Pancreas (tissue), 10 donors: ENCODE measurements around the gene PHYH. TPM values are rescaled to one million over a fixed set of nuclear protein-coding genes. Genes with fewer than 3 reads are reported as not detected.

Experiments used
- ATAC-seq, 4 donors: fragments of 200-7000 bp; cut with Tn5 transposase; one replicate each; pipeline versions ENCODE4 v1.8.0 to v1.9.1; 2020; ENCODE audit warnings: mild to moderate bottlenecking in 4 of 4, moderate library complexity in 4 of 4
- DNase-seq, 6 donors: peaks; one replicate each; pipeline ENCODE4 v3.0.0-alpha.2; 2020
- FAIRE-seq: peaks from 2 replicates; lab custom pipeline; 2012; peaks lifted over from hg19 to GRCh38; lab: Jason Lieb, UNC
- H3K27ac ChIP-seq, 4 donors: fragments of 200-600 bp; sonication (generic); 1 replicate in 3 of 4; 2 replicates in 1 of 4; pipeline versions ENCODE4 v1.5.0 to v1.8.0; 2020
- H3K27me3 ChIP-seq, 4 donors: fragments of 200-600 bp; one replicate each; pipeline ENCODE4 v1.8.0; 2021
- H3K36me3 ChIP-seq, 3 donors: fragments of 200-600 bp; sonication (generic) in 1 of 3; one replicate each; pipeline versions ENCODE4 v1.5.0 to v1.8.0; 2020 to 2021
- H3K4me1 ChIP-seq, 3 donors: fragments of 200-600 bp; one replicate each; pipeline ENCODE4 v1.8.0; 2021
- H3K4me3 ChIP-seq, 4 donors: fragments of 200-600 bp; sonication (generic) in 2 of 4; one replicate each; pipeline versions ENCODE4 v1.5.0 to v1.8.0; 2020 to 2021
- H3K9me3 ChIP-seq, 4 donors: fragments of 200-600 bp; one replicate each; pipeline ENCODE4 v1.8.0; 2021
- WGBS, 2 donors: extraction: QIAGEN DNeasy Blood & Tissue Kit; methylation state at CpG; one replicate each; pipeline ENCODE4 v1.1.7; 2013; 5-methylcytosine and 5-hydroxymethylcytosine counted together
- intact Hi-C, 3 donors: fragments of 100-400 bp; cut with DNase I; formaldehyde crosslinking; loops; one replicate each; pipeline versions ENCODE4 v1.11.1 to v1.14.2; 2022
- polyA plus RNA-seq, 2 donors: library from polyadenylated mRNA; stranded (reverse); fragments of 200-250 nt; gene quantifications; one replicate each; pipeline ENCODE4 v1.2.3, GENCODE V29; 2013
- total RNA-seq, 6 donors: library from RNA; stranded (reverse); fragmentation: NEBNext Ultra II Directional in 4 of 6; extraction: Animal tissue kit (Norgen Biotek cat#: 25700) in 4 of 6; gene quantifications; one replicate each; pipeline versions ENCODE4 v1.2.1 to v1.2.4, GENCODE V29; 2021 to 2023
- TF ChIP-seq, protein P1 (sequence below), 4 donors: fragments of 200-600 bp; sonication (generic) in 3 of 4; IDR thresholded peaks; one replicate each; pipeline versions ENCODE4 v1.5.0 to v1.8.0; 2021; ENCODE audit warnings: antibody characterized with exemption in 4 of 4
- donor health status: healthy with polysubstance abuse.
- donor health status: DM: no; HTN: no; CAD: no; lungs with moderate emphysema.
- donor health status: DM: no; HTN: no; CAD: no.
- donor health status: control.
- donor health status: control.
- donor health status: Bipolar disorder and iron deficiency.
- donor health status: DM: yes; HTN: yes; CAD: no.
- donor health status: DM: no; HTN: no; CAD: no.
- donor health status: DM: no; HTN: no; CAD: no.
- donor health status: DM: yes; HTN: yes; CAD: no.

PHYH gene
- total and polyA plus RNA-seq, 8 donors, result 13.4 to 32.0 (median 19.3) TPM

DNA sequence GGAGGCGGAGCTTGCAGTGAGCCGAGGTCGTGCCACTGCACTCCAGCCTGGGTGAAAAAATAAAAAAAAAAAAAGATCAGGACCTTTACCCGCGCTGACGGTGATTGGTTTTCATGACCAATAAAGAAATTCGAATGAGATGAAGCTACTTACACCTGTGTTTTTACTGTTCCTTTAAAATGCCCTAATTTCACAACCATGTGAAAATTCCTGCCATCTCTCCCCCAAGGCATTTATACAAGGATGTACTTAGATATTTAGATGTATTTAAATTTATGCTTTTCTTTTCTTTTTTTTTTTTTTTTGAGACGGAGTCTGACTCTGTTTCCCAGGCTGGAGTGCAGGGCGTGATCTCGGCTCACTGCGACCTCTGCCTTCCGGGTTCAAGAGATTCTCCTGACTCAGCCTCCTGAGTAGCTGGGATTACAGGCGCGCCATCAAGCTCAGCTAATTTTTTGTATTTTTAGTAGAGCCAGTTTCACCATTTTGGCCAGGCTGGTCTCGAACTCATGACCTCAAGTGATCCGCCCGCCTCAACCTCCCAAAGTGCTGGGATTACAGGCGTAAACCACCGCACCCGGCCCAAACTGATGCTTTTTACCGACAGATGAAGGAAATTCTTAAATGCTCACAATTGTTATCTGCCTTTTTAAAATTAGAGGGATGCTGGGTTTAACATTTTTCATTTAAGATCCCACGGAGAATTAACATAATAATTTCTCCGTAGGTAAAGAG, 3.1 kb upstream of the PHYH start:
- ATAC-seq (no peak), DNase-seq (no peak), FAIRE-seq (no peak)
- Histone ChIP-seq H3K9me3 (no peaks in the 10 kb centered on the region), H3K27ac (no peak overlapping the region), H3K27me3 (no peaks in the 10 kb centered on the region), H3K4me3 (peak overlapping the region in 2 of 4 donors; percentile 36 to 57), H3K36me3 (no peaks in the 10 kb centered on the region), H3K4me1 (peaks cover 0 to 4% (median 4%) of the 10 kb centered on the region in 3 donors)
- TF ChIP-seq, protein P1, sequence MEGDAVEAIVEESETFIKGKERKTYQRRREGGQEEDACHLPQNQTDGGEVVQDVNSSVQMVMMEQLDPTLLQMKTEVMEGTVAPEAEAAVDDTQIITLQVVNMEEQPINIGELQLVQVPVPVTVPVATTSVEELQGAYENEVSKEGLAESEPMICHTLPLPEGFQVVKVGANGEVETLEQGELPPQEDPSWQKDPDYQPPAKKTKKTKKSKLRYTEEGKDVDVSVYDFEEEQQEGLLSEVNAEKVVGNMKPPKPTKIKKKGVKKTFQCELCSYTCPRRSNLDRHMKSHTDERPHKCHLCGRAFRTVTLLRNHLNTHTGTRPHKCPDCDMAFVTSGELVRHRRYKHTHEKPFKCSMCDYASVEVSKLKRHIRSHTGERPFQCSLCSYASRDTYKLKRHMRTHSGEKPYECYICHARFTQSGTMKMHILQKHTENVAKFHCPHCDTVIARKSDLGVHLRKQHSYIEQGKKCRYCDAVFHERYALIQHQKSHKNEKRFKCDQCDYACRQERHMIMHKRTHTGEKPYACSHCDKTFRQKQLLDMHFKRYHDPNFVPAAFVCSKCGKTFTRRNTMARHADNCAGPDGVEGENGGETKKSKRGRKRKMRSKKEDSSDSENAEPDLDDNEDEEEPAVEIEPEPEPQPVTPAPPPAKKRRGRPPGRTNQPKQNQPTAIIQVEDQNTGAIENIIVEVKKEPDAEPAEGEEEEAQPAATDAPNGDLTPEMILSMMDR (IDR thresholded peaks at IDR 0.05), result no peak
- 68 to 71% methylated on average over 23 of the region's 23 CpGs for WGBS, 2 donors
- intact Hi-C loops, result loop anchor here in 1 of 3 donors (5.0 kb wide), 1 partner anchor 141 kb away; the partner anchor contains the start of gene MCM10

DNA sequence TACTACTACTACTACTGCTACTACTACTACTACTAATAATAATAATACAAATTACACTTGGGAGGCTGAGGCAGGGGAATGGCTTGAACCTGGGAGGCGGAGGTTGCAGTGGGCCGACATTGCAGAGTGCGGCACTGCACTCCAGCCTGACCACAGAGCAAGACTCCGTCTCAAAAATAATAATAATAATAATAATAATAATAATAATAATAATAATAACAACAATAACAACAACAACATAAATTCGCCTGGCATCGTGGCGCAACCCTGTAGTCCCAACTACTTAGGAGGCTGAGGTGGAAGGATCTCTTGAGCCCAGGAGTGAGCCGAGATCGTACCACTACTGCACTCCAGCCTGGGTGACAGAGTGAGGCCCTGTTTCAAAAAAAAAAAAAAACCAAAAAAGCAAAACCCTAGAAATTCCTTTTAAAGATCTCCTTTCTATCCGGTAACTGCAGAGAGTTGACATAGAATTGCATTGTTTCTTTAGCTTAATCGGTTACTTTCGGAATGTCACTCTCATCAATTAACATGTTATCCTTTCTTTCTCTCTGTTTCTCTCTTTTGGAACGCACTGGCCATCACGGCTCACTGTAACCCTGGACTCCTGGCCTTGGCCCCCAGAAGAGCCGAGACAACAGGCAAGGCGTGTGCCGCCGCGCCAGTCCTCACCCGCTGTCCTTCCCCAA, 972 bp downstream of the PHYH start:
- Histone ChIP-seq H3K27me3 (no peaks in the 10 kb centered on the region), H3K27ac (peak overlapping the region; percentile 88 to 100 (median 99)), H3K9me3 (no peaks in the 10 kb centered on the region), H3K36me3 (peaks cover 0 to 10% (median 0%) of the 10 kb centered on the region in 3 donors), H3K4me1 (peaks cover 0 to 4% (median 4%) of the 10 kb centered on the region in 3 donors), H3K4me3 (peak overlapping the region; percentile 52 to 98 (median 88))
- 32 to 36% methylated on average over 18 to 20 of the region's 20 CpGs for WGBS, 2 donors
- DNase-seq (no peak), ATAC-seq (no peak), FAIRE-seq (no peak)
- TF ChIP-seq, protein P1 (IDR thresholded peaks at IDR 0.05), result no peak
- intact Hi-C loops, result no loop called here

DNA sequence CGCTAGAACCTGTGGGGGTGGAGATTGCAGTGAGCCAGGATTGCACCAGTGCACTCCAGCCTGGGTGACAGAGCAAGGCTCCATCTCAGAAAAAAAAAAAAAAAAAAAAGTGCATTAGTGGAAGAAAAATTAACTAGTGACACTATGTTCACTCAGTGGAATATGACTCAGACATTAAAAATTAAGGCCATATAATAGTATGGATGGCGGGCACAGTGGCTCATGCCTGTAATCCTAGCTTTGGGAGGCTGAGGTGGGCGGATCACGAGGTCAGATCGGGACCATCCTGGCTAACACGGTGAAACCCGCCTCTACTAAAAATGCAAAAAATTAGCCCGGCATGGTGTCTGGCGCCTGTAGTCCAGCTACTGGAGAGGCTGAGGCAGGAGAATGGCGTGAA, 3.4 kb downstream of the PHYH start:
- Histone ChIP-seq H3K27me3 (no peaks in the 10 kb centered on the region), H3K27ac (no peak overlapping the region), H3K36me3 (peaks cover 0 to 21% (median 0%) of the 10 kb centered on the region in 3 donors), H3K4me1 (peaks cover 0 to 3% (median under 1%) of the 10 kb centered on the region in 3 donors), H3K9me3 (no peaks in the 10 kb centered on the region), H3K4me3 (no peak overlapping the region)
- DNase-seq (no peak), FAIRE-seq (no peak), ATAC-seq (no peak)
- TF ChIP-seq, protein P1 (IDR thresholded peaks at IDR 0.05), result no peak
- 93 to 94% methylated on average over 9 to 10 of the region's 10 CpGs for WGBS, 2 donors
- intact Hi-C loops, result no loop called here

DNA sequence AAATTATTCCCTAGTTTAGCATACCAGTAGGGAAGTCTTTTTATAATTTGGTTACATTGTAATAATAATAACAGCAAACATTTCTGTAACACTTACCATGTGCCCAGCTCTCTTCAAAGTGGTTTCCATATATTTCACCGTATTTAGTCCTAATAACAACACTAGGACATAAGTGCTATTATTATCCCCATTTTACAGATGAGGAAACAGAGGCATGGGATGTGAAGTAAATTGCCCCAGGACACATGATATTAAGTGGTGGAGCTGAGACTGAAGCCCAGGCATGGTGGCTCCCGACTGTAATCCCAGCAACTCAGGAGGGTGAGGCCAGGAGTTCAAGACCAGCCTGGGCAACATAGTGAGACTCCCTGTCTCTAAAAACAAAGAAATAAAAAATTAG, 5.1 kb downstream of the PHYH start:
- H3K27ac ChIP-seq, result no peak overlapping the region
- WGBS, 2 donors, result 89 to 93% methylated on average over 2 of the region's 2 CpGs
- no peaks in the 10 kb centered on the region for H3K9me3 ChIP-seq
- no peaks in the 10 kb centered on the region for H3K4me1 ChIP-seq
- no peak for DNase-seq
- intact Hi-C loops, result no loop called here
- TF ChIP-seq, protein P1 (IDR thresholded peaks at IDR 0.05), result no peak
- H3K27me3 ChIP-seq, result no peaks in the 10 kb centered on the region
- H3K4me3 ChIP-seq, result no peak overlapping the region
- peaks cover 0 to 22% (median 0%) of the 10 kb centered on the region in 3 donors for H3K36me3 ChIP-seq
- FAIRE-seq, result no peak
- no peak for ATAC-seq
